ENCODE results near the gene ADAMTSL3.
"Not testable (repeated sequence)": the region's sequence is repeated elsewhere in the genome, so short reads cannot be mapped to it uniquely, and the experiment has no call there.

The ADAMTSL3 gene

DNA sequence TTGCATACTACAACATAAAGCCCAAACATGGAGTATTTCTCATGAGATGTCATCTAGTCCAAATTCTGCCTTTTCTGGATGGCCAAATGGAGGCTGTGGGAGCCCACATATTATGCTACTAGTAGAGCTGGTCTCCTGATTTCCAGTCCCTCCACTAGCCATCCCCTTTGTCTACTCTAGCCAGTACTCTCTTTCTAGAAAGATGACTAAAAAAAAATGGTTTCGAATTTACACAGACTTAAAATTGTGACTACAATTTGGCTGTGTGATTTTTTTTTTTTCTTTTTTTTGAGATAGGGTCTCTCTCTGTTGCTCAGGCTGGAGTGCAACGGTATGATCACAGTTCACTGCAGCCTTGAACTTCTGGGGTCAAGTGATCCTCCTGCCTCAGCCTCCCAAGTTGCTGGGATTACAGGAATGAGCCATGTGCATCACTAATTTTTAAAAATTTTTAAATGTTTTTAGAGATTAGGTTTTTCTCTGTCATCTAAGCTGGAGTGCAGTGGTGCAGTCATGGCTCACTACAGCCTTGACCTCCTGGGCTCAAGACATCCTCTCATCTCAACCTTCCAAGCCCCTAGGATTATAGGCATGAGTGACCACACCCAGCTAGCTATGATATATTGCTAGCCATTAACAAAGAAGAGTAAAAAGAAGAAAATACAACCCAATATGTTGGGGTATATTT is 273.9 kb downstream of the ADAMTSL3 start:
- DNase-seq (ENCODE audit: low read depth) = no peak

DNA sequence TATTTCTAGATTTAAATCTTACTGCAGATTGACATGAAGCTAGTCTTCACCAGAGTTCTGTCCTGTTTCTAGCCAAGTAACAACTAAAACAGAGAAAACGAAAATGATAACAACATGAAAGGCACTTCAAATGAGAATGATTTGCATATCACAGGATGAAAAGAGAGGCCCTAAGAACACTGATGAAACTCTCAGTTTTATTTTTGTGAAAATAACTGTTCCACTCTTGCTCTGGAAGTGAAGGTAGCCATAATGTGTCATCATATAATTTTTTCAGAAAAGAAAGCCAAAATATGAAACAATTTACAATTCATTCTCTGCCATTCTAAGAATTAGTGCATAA is 274.4 kb downstream of the ADAMTSL3 start:
- no peak for DNase-seq (ENCODE audit: low read depth)

DNA sequence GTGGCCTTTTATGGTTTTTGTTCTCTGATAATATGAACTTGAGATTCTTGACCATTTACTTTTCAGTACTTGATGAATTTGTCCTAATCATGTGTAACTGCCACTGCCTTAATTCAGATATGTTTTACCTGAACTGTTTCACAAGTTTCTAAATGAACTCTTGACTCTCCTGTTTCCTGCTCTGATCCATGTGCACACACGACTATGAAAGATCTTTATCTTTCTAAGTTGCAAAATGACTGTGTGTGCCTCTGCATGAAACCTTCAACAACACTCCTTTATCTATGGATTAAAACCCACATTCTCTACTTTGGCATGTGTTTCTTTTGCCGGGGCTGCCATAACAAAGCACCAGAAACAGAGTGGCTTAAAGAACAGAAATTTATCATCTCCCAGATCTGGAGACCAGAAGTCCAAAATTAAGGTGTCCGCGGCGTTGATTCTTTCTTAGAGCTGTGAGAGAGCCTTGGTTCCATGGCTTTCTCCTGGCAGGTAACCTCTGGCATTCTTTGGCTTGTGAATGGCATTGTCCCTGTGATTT is 275.0 kb downstream of the ADAMTSL3 start:
- DNase-seq (ENCODE audit: low read depth) = no peak

DNA sequence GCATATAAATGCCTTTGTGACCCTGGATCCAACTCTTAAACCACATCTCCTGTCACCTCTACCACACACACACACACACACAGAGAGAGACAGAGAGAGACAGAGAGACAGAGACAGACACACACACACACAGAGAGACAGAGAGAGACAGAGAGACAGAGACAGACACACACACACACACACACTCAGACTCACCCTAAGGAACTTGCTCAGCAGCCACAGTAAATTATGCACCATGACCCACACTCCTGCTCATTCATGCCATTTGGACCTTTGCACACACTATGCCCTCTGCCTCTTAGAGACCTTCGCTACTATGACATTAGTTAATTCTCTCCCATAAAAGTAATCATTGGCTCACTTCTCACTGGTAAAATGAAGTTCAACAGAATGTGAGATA is 275.7 kb downstream of the ADAMTSL3 start:
- DNase-seq (ENCODE audit: low read depth) = no peak

DNA sequence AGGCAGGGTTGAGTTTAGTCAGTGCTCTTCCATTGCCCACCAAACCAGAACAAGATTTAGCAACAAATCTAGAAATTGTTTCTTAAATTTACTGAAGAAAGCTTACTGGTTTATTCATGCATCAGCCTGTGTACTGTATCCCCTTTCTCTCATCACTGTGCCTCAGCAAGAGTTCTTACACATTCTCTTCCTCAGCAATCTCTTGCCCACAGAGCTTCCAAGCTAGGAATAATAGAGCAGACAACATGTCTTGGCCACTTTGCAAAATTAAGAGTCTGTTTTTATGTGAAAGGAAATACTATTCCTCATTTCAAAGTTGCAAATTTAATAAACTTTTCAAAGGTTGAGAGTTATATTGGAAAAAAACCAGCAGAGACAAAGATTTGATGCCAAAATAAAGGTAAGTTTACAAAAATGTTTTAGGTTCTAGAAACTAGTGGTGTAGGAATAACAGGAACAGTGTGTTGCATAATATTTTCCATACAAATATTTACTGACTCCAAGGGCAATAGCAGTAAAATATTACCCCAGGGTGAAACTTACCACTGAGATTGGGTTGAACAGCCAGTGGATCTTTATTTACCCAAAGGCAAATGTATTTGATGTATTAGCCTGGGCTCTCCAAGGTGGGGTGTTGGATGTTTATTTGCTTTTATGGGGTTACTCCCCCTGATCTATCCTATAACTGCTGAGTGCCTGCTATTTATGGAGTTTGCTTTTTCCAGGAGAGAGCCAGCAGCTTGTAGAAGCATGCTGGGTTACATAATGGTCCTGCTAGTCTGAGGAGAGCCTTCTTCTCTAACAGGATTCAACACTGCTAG is 276.7 kb downstream of the ADAMTSL3 start:
- DNase-seq (ENCODE audit: low read depth) = no peak

DNA sequence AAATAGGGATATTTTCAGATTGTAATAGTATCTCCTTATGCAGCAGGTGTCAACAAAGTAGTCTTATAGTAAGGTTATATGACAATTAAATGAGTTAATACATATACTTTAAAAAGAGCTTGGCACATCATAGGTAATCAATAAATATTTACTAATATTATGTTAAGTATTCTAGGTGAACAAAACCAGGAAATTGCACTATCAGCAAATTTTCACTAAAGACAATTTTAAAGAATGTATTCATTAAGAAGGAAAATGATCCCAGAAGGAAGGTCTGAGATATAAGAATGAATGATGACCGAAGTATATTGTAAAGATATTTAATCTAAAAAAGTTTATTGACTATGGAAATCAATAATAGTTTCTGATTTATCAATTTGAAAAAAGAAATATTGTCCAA is 281.9 kb downstream of the ADAMTSL3 start:
- DNase-seq (ENCODE audit: low read depth) = no peak

DNA sequence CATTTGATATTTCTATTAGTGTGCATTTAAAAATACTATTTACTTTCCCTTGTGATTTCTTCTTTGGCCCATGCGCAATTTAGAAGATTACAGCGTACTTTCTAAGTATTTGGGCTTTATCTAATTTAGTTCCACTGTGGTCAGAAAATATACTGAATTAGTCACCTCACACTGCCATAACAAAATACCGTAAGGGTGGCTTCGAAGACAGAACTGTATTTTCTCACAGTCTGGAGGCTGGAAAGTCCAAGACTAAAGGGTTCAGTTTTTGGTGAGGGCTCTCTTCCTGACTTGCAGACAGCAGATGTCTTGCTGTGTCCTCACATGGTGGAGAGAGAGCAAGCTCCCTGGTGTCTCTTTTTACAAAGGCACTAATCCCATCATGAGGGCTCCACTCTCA is 286.2 kb downstream of the ADAMTSL3 start:
- no peak for DNase-seq (ENCODE audit: low read depth)

DNA sequence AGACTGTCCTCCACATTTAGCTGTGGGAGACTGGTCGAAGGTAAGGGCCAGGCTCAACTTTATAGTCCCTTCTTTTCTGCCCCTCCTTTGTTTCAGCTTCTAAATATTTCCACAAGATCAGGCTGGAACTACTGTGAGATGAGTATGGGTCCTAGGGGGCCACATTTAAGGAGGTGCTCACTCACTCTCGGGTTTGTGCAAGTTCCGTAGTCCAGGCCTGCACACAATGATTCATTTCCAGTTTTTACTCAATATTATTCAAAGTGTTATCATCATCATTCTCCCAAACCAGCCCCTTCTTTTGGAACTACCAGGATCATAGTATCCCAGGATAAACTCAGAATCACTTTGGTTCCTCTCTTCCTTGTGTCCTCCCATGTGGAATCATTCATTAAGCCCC is 289.1 kb downstream of the ADAMTSL3 start:
- DNase-seq (ENCODE audit: low read depth) = no peak

DNA sequence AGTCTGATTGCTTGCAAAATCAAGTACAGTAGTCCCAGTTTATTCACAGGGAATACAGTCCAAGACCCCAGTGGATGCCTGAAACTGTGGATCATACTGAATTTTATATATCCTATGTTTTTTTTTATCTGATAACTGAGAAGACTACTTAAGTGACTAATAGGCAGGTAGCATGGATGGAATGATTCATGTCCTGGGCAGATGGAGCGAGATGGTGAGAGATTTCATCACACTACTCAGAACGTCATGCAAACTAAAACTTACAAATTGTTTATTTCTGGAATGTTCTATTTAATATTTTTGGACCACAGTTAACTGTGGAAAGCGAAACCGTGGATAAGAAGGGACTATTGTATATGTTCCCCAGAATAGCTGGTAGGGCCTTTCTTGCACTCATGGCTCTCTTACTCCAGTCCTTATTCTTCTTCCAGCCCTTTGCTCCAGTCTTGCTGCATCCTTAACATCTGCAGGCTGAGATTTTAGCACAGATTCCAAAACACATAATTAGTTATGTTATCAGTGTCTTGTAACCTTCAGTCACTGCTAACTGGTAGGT is 290.0 kb downstream of the ADAMTSL3 start:
- no peak for DNase-seq (ENCODE audit: low read depth)

DNA sequence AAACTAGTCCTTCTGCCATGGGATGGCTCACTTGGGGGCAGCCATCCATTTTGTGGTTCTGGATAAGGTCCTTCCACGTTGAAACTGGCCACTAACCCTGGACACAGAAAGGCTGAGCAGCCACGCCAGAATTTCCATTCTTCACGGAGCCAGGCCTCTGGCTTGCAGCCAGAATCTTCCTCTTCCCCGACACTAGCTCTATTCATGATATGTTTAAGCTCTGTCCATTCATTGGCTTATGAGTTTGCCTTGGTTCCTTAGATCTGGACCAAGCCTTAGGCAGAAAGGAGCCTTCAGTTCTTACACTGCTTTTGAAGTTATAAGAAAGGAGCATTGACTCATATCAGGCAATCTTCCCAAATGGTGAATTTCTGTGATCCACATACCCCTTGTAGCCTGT is 293.2 kb downstream of the ADAMTSL3 start:
- no peak for DNase-seq (ENCODE audit: low read depth)

DNA sequence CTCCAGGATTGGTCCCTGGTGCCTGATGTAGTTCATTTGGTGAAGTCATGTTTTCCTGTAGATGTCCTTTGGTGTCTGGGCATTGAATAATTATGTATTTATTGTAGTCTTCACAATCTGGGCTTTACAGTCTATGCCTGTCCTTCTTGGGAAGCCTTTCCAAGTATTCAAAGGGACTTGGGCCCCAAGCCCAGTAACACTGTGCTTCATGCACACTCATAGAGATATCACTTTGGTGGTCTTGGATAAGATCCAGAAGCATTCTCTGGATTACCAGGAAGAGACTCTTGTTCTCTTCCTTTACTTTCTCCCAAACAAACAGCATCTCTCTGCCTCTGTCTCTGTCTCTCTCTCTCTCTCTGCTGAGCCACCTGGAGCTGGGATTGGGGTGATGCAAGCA is 300.6 kb downstream of the ADAMTSL3 start:
- DNase-seq (ENCODE audit: low read depth) = no peak

DNA sequence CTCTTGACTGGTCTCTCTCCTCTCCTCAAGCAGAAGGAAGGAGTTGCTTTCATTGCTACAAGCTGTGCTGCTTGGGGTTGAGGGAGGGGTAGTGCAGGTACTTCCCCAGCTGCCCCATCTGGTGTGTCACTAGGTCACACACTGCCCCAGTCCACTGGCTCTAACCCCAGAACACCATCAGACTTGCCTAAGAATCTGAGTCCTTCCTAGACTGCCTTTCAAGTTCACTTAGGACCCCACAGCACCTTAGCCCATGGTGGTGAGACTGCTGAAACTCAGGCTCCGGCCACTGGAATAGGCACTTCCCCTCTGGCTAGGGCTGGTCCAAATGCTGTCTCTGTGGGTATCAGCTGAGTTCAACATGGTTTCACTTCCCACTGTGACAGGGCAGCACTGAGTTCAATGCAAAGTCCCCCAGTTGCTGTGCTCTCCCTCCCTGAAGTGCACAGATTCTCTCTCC is 301.9 kb downstream of the ADAMTSL3 start:
- DNase-seq (ENCODE audit: low read depth) = no peak

DNA sequence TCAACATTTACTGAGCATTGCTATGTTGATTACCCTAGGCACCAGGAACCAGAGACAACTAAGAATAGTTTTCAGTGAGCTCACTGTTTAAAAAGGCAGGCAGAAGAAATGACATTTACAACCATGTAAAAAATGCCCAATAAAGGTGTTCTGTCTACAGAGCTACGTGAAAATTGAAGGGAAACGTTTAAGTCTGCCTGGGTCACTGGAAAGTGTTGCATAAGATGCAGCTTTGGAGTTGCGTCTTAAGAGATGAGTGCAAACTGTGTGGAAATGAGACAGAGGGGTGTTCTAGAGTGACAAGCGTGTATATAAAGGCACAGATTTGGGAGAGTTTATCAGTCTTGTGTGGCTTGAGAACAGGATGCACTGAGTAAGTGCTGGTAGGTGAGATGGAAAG is 303.0 kb downstream of the ADAMTSL3 start:
- no peak for DNase-seq (ENCODE audit: low read depth)

DNA sequence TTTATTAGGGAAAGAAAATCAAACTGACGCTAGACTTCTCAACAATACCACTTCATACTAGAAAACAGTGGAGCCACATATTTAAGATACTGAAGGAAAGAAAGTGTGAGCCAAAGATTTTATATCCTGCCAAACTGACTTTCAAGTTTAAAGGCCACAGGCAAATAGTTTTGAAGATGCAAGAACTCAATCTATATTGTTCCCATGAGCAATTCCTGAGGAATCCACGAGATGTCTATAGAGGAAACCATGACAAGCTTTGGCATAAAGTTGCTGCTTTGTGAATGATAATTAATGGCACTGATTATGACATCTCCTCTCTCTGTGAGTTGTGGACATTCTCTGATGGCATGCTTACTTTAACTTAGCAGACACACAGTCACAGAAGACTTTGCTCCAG is 305.6 kb downstream of the ADAMTSL3 start:
- no peak for DNase-seq (ENCODE audit: low read depth)

DNA sequence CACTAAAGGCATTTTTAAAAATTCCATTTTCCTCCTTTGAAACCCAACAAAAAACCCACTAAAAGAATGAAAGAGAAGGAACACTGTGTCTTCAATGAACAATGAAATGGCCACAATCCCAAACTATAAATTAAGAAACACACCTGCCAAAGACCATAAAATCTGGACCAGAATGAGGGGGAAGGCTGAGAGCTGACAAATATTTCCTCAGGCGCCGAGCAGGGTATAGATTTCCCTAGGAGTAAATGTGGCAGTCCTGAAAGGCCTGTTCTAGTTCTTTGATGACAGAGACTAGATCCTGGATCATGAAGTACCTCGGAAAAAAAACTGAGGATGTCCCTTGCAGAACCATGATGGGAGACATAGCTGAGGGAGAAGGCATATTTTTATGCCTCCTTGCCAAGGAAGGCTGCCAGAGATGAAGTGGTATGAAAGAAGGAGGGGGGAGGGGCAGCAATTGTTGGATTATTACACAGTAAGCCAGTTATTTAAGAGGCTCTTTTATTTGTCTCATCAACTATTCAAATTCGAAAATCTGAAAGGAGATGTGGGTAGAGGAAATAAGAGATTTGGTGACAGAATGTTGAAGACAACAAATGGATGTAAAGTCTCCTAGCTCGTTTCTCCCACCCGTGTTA is 306.4 kb downstream of the ADAMTSL3 start:
- no peak for DNase-seq (ENCODE audit: low read depth)

DNA sequence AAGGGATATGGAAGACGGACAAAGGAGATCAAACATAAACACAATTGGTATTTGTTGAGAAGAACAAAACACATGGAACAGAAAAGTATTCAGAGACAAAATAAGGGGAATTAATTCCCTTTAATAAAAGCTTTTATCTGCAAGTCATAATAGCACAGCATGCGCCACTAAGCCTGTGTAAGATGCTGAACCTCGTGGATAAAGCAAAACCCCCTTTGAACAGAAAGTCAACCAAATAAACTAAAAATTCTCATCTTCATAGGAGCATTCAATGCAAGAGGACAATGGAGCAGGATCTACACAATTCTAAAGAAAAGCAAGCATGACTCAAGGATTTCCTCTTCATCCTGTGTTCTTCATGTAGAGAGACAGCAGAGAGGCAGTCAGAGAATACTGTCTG is 307.4 kb downstream of the ADAMTSL3 start:
- DNase-seq (ENCODE audit: low read depth) = no peak

DNA sequence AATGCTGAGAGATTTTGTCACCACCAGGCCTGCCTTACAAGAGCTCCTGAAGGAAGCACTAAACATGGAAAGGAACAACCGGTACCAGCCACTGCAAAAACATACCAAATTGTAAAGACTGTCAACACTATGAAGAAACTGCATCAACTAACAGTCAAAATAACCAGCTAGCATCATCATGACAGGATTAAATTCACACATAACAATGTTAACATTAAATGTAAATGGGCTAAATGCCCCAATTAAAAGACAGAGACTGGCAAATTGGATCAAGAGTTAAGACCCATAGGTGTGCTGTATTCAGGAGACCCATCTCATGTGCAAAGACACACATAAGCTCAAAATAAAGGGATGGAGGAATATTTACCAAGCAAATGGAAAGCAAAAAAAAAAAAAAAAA is 311.0 kb downstream of the ADAMTSL3 start:
- not testable (repeated sequence) for DNase-seq (ENCODE audit: low read depth)

DNA sequence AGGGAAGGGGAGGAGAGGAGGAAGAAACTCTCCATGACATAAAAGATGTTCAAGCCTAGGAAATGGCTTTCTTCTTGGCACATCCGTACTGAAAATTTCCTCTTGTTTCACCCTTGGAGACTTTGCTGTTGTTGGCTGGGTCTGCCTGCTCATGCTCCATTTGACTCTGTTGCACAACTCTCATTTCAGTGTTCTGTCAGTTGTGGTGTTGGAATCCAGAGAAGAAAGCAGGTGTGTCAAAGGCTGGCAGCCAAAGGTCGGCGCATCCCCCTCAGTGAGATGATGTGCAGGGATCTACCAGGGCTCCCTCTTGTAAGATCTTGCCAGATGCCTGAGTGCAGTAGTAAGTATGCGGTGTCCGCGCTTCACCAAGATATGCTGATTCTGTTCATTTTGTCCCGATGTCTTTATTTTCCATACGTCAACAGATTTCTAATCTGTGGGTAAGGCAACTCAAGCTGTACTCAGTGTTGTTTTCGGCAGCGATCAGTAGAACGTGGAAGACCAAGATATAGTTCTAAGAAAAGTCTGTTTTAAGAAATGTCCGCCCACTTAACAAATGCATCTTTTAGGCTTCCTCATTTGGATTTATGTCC is 316.5 kb downstream of the ADAMTSL3 start:
- DNase-seq (ENCODE audit: low read depth) = no peak

DNA sequence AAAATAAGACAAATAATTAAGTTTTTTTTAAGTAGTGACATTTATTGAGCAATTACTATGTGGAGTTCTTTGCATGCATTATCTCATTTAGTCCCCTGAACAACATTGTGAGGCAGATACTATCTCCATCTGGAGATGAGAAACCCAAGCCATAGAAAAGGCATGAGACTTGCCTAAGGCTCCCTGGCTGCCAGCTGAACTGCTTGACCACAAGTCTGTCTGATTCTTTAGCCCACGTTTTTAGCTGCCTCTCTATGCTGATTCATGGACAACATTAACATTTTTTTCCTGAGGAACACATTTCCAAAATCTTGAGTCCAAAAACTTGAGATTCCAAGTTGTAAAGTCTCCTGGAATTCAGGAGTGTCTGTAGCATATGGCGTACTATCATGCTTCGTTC is 318.1 kb downstream of the ADAMTSL3 start:
- no peak for DNase-seq (ENCODE audit: low read depth)

DNA sequence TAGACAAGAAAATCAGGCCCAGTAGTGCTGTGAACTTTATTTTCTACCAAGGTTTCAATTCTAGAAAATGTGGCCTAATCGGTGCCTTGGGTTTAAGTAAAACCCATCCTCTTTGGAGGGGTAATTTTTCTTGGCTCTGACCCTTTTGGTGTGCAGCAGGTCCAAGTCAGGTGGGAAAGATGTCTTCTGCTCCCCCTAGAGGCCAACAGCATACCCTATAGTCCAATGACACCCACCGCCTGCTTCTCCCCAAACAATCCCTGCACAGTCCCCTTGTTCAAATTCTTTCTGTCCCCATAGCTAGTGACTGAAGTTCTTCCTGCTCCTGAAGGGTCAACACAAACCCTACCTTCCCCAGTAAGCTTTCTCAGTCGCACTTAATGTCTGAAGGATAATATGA is 319.9 kb downstream of the ADAMTSL3 start:
- DNase-seq (ENCODE audit: low read depth) = no peak

DNA sequence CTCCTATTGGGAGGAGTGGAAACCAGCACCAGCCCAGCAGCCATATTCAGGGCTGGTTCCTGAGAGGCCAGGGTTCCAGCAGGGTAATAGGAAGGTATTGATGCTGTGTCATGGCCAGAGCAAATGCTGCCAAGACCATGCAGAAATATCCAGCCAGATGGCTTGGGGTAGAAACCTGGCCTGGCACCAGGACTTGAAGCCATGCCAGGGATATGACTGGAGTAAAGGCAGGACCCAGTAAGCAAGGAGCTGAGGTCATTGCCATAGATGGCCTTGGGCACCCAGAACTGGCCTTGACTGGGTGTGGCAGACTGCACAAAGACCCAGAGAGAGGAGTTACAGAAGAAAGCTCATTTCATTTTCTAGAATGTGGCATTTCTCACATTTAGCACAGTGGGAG is 324.1 kb downstream of the ADAMTSL3 start:
- DNase-seq (ENCODE audit: low read depth) = no peak

DNA sequence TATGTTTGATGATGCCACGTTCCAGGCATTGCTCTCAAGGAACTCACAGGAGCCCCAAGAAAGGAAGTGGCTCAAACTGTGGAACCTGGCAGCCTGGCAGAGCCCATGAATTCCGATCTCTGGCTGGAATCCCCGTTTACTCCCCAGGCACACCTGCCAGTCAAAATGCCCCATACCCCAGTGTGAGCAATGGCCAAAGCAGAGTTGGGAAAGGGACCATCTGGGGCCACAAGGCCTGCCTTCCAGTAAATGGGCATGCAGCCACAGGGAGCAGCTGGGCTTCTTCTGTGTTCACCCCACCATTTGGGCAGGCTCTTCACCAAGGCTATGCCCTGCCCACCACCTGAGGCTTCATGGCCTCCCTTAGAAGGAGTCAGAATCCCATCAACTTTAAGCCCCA is 324.7 kb downstream of the ADAMTSL3 start:
- no peak for DNase-seq (ENCODE audit: low read depth)

Measured in activated T-cell treated with anti-CD3 and anti-CD28 coated beads for 1 hour (primary cell).